PC-3 (cell line): ENCODE data around the gene SFT2D2. TPM values are rescaled to one million over a fixed set of nuclear protein-coding genes. Genes with fewer than 3 reads are reported as not detected.

Source experiments
- ATAC-seq: fragments of 200-7000 bp; cut with Tn5 transposase; 2 replicates; pipeline ENCODE4 v1.9.1; 2020; ENCODE audit warnings: mild to moderate bottlenecking, moderate library complexity
- BruUV-seq: library from RNA; stranded (reverse); fragments of 400-500 nt; replicated peaks from 2 replicates; lab custom pipeline; 2021; lab: Mats Ljungman, UMichigan
- CTCF ChIA-PET: fragments of 300-600 bp; sonication (Branson Sonifier 250); formaldehyde crosslinking; loops from one replicate; lab custom pipeline; 2022; ENCODE audit warnings: antibody characterized with exemption; lab: Charles Lee
- POLR2A ChIA-PET: fragments of 300-600 bp; sonication (Branson Sonifier 250); formaldehyde crosslinking; loops from one replicate; lab custom pipeline; 2022; ENCODE audit warnings: antibody characterized with exemption; ENCODE audit not compliant: unreplicated experiment; lab: Charles Lee
- DNase-seq: peaks from one replicate; pipeline ENCODE4 v3.0.0-alpha.2; 2015
- H2AFZ ChIP-seq: fragments of 300-600 bp; sonication (generic); 2 replicates; pipeline ENCODE4 v1.6.0; 2016; ENCODE audit warnings: antibody characterized with exemption, low read length
- H3F3A ChIP-seq: fragments of 300-600 bp; sonication (generic); one replicate; pipeline ENCODE4 v1.6.0; 2017; ENCODE audit warnings: antibody characterized with exemption, low read length, control low read depth, mild to moderate bottlenecking; ENCODE audit not compliant: unreplicated experiment
- H3K27ac ChIP-seq: fragments of 300-600 bp; sonication (generic); 2 replicates; pipeline ENCODE4 v1.5.1; 2016; ENCODE audit warnings: mild to moderate bottlenecking, low read length
- H3K27me3 ChIP-seq: fragments of 300-600 bp; sonication (generic); 2 replicates; pipeline ENCODE4 v1.6.1; 2016; ENCODE audit warnings: low read length, mixed read lengths
- H3K36me3 ChIP-seq: fragments of 300-600 bp; sonication (generic); 2 replicates; pipeline ENCODE4 v1.6.1; 2016; ENCODE audit warnings: low read depth, mixed run types, low read length, mixed read lengths
- H3K4me1 ChIP-seq: fragments of 300-600 bp; sonication (generic); 2 replicates; pipeline ENCODE4 v1.5.1; 2016; ENCODE audit warnings: low read length; ENCODE audit not compliant: insufficient read depth
- H3K4me2 ChIP-seq: fragments of 300-600 bp; sonication (generic); 2 replicates; pipeline ENCODE4 v1.6.0; 2016; ENCODE audit warnings: low read length
- H3K4me3 ChIP-seq: fragments of 300-600 bp; sonication (generic); 2 replicates; pipeline ENCODE4 v1.5.1; 2016; ENCODE audit warnings: mild to moderate bottlenecking, low read length, mixed read lengths
- H3K79me2 ChIP-seq: fragments of 300-600 bp; sonication (generic); 2 replicates; pipeline ENCODE4 v1.6.1; 2017; ENCODE audit warnings: low read length, mixed read lengths
- H3K9ac ChIP-seq: fragments of 300-600 bp; sonication (generic); 2 replicates; pipeline ENCODE4 v1.6.0; 2016; ENCODE audit warnings: mild to moderate bottlenecking, low read length
- H3K9me2 ChIP-seq: fragments of 300-600 bp; sonication (generic); replicated peaks from 2 replicates; pipeline ENCODE4 v1.6.1; 2016; ENCODE audit warnings: mixed run types, low read length, mixed read lengths
- H3K9me3 ChIP-seq: fragments of 300-600 bp; sonication (generic); 2 replicates; pipeline ENCODE4 v1.6.1; 2016; ENCODE audit warnings: low read length, mixed read lengths
- H4K20me1 ChIP-seq: fragments of 300-600 bp; sonication (generic); 2 replicates; pipeline ENCODE4 v1.6.1; 2016; ENCODE audit warnings: low read length, mixed read lengths
- EZH2 ChIP-seq: fragments of 300-600 bp; sonication (generic); IDR thresholded peaks from one replicate; pipeline ENCODE4 v1.6.1; 2017; ENCODE audit warnings: antibody characterized with exemption, mild to moderate bottlenecking, low read length; ENCODE audit not compliant: unreplicated experiment
- EZH2phosphoT487 ChIP-seq: fragments of 300-600 bp; sonication (generic); IDR thresholded peaks from 2 replicates; pipeline ENCODE4 v1.6.1; 2018; ENCODE audit warnings: mild to moderate bottlenecking, antibody characterized with exemption, low read length, borderline replicate concordance
- intact Hi-C: fragments of 100-400 bp; cut with micrococcal nuclease; formaldehyde crosslinking; loops from 2 replicates; pipeline ENCODE4 v1.9.0; 2023
- total RNA-seq: library from RNA; depleted of rRNA; stranded (reverse); fragments of >200 nt; gene quantifications from 2 replicates; pipeline ENCODE4 v1.2.3, GENCODE V29; 2014
- TF ChIP-seq, protein P1 (sequence below): fragments of 300-600 bp; sonication (generic); conservative IDR thresholded peaks from 2 replicates; pipeline ENCODE4 v1.5.1; 2017; ENCODE audit warnings: antibody characterized with exemption, low read depth, mild to moderate bottlenecking, low read length

The SFT2D2 gene
- total RNA-seq, 1 experiment from 2014 or later: 38.7 TPM

DNA sequence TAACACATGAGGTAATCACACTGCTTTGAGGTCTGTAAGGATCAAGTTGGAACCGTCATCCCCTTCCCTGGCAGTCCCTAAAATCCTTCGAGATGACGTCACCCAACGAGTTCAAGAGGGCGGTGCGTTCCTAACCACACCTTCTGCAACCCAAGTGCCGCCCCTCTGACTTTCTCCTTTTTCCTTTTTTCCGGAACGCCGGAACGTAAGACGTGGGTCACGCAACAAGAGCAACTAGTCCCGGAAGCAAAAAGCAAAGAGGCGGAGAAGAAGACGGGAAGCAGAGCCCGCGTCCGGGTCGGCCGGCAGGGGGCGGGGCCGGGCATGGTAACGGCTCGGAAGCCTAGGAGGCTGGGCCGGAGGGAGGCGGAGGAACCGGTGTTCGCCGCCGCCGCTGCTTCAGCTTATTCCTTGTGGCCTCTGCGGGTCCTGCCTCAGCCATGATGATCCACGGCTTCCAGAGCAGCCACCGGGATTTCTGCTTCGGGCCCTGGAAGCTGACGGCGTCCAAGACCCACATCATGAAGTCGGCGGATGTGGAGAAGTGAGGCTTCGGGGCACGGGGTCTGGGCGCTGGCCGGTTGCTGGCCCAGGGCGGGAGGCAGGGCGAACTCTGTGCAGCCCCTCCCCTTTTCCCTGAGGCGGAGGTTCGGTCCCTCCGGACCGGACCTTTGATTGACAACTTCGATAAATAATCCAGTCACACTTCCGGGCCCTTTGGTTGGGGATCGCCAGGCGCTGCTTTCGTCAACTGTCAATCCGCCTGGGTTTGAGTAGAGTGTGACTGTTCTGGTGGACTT is 47.0 kb upstream of the SFT2D2 start, which contains the start of gene TIPRL:
Gene TIPRL (plus strand): TSS at position 325 of the 800 bp plus-strand sequence. CDS start 116 bp downstream, at position 441.
- ChIA-PET POLR2A (interaction anchor here (0.5 kb wide), 1 partner anchor 10 kb away, joined by 3 read pairs; no protein-coding TSS in a partner anchor), CTCF (interaction anchor here (1.1 kb wide), 1 partner anchor 143 kb away, joined by 4 read pairs; no protein-coding TSS in a partner anchor)
- Histone ChIP-seq H4K20me1 (no peaks in the 10 kb centered on the region), H3K27ac (peak within 1 kb of the TSS; percentile 84), H3K9me2 (no peaks in the 10 kb centered on the region), H3K4me2 (peak within 1 kb of the TSS; percentile 92), H3K27me3 (no peaks in the 10 kb centered on the region), H2AFZ (peak within 1 kb of the TSS; percentile 92), H3F3A (no peaks in the 10 kb centered on the region), H3K9me3 (no peaks in the 10 kb centered on the region), H3K79me2 (peaks cover 47% of the 10 kb centered on the region), H3K4me1 (peaks cover 17% of the 10 kb centered on the region), H3K9ac (peak within 1 kb of the TSS; percentile 80), H3K36me3 (no peaks in the 10 kb centered on the region), H3K4me3 (peak within 1 kb of the TSS; percentile 74)
- TF ChIP-seq EZH2phosphoT487 (no peak), EZH2 (no peak)
- TF ChIP-seq, protein P1, sequence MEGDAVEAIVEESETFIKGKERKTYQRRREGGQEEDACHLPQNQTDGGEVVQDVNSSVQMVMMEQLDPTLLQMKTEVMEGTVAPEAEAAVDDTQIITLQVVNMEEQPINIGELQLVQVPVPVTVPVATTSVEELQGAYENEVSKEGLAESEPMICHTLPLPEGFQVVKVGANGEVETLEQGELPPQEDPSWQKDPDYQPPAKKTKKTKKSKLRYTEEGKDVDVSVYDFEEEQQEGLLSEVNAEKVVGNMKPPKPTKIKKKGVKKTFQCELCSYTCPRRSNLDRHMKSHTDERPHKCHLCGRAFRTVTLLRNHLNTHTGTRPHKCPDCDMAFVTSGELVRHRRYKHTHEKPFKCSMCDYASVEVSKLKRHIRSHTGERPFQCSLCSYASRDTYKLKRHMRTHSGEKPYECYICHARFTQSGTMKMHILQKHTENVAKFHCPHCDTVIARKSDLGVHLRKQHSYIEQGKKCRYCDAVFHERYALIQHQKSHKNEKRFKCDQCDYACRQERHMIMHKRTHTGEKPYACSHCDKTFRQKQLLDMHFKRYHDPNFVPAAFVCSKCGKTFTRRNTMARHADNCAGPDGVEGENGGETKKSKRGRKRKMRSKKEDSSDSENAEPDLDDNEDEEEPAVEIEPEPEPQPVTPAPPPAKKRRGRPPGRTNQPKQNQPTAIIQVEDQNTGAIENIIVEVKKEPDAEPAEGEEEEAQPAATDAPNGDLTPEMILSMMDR: peak; percentile 55
- DNase-seq: peak; percentile 99
- ATAC-seq: peak; percentile 93
- BruUV-seq: TSS peak; percentile 76
- intact Hi-C loops: loop anchor here (1.0 to 5.0 kb wide), 4 partner anchors 42 to 242 kb away; partner anchors contain the start of genes DCAF6, MPC2 and SFT2D2

DNA sequence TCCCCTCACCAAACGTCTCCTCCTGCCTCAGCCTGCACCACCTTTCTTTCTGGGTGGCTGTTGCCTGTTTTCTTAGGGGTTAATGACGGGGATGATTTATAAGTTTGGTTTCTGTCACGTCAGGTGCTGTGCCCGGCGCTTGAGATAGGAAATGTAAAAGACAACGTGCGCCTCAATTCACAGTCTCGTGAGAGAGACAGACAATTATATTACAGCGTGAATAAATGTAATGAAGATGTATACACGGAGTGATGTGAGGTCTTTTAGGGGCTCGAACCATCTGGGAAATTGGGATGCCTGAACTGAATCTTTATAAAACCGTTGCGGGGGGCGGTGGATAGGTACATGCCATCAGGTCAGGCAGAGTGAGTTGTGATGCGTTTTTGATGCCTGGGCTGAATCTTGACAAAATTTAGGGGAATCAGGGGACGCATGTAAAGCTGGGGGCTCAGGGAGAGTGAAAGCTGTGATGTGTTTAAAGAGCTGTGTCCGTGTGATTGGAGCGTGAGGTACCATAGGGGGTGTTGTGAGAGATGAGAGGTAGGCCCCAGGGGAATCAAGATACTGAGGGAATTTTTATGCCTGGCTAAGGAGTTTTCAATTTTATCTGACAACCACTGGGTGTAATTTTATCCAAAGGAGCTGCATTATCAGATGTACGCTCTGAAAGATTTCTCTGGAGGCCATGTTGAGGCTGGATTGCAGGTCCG is 46.2 kb upstream of the SFT2D2 start:
- Histone ChIP-seq H3K9ac (peak overlapping the region; percentile 80), H3K27ac (peak overlapping the region; percentile 84), H3F3A (no peaks in the 10 kb centered on the region), H3K79me2 (peaks cover 53% of the 10 kb centered on the region), H3K27me3 (no peaks in the 10 kb centered on the region), H3K9me2 (no peaks in the 10 kb centered on the region), H4K20me1 (no peaks in the 10 kb centered on the region), H2AFZ (peak overlapping the region; percentile 92), H3K9me3 (no peaks in the 10 kb centered on the region), H3K4me2 (peak overlapping the region; percentile 92), H3K4me1 (peaks cover 17% of the 10 kb centered on the region), H3K36me3 (no peaks in the 10 kb centered on the region), H3K4me3 (peak overlapping the region; percentile 74)
- POLR2A ChIA-PET: interaction anchor here (0.5 kb wide), 1 partner anchor 11 kb away, joined by 3 read pairs; no protein-coding TSS in a partner anchor
- intact Hi-C loops: loop anchor here (1.0 to 5.0 kb wide), 3 partner anchors 47 to 242 kb away; partner anchors contain the start of genes DCAF6, MPC2 and SFT2D2
- ATAC-seq: peak; percentile 3
- DNase-seq: peak; percentile 20
- TF ChIP-seq EZH2 (no peak), EZH2phosphoT487 (no peak)
- TF ChIP-seq, protein P1: no peak
- CTCF ChIA-PET: interaction anchor here (1.1 kb wide), 1 partner anchor 142 kb away, joined by 4 read pairs; no protein-coding TSS in a partner anchor
- no TSS peak for BruUV-seq
